ENCODE results near the gene SLC16A9. TPM values are rescaled to one million over a fixed set of nuclear protein-coding genes. Genes with fewer than 3 reads are reported as not detected.

SLC16A9 gene
- total RNA-seq, 1 donor from 2014 or later = 11.6 TPM

- peaks cover 16% of the 10 kb centered on the region for H3K4me1 Mint-ChIP-seq (ENCODE audit: low read depth)
- no peak for TF ChIP-seq CTCF (IDR thresholded peaks at IDR 0.05; ENCODE audit: unreplicated experiment)
- H3K4me3 Mint-ChIP-seq (ENCODE audit: low read depth) = no peak overlapping the region
- DNase-seq (ENCODE audit: low spot score, unreplicated experiment) = no peak
- H3K27me3 Mint-ChIP-seq = no peaks in the 10 kb centered on the region
- no peak overlapping the region for H3K27ac Mint-ChIP-seq
- H3K36me3 Mint-ChIP-seq (ENCODE audit: insufficient read depth) = peaks cover 8% of the 10 kb centered on the region
- peaks cover 10% of the 10 kb centered on the region for H3K9me3 Mint-ChIP-seq (ENCODE audit: low read depth)
Observed at GRCh38 chr10:59655309-59655708, 54.3 kb downstream of the SLC16A9 start.

DNA sequence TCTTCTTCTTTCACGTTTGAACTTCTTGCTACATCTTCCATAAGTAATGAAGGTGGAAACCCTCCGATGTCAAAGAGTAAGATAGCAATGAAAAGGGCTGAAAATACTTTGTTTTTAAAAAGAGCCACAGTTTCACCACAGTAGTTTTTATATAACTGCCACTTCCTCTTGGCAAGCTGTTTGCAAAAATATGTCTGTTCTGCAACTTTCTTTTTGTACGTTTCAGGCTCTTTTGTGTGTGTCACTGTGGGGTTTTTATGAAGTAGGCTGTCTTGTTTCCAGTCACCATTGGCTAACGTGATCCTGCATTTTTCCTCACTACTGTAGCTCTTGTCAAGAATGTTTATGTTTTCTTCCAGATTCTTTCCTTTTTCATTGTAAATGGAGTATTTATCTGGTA, 55.6 kb downstream of the SLC16A9 start:
- Mint-ChIP-seq H3K9me3 (ENCODE audit: low read depth) (no peaks in the 10 kb centered on the region), H3K4me3 (ENCODE audit: low read depth) (no peak overlapping the region), H3K27me3 (no peaks in the 10 kb centered on the region), H3K36me3 (ENCODE audit: insufficient read depth) (no peaks in the 10 kb centered on the region), H3K27ac (no peak overlapping the region), H3K4me1 (ENCODE audit: low read depth) (peaks cover 17% of the 10 kb centered on the region)
- TF ChIP-seq CTCF (IDR thresholded peaks at IDR 0.05; ENCODE audit: unreplicated experiment) = no peak
- DNase-seq (ENCODE audit: low spot score, unreplicated experiment) = no peak

- H3K4me1 Mint-ChIP-seq (ENCODE audit: low read depth) = peaks cover 9% of the 10 kb centered on the region
- no peak for TF ChIP-seq CTCF (IDR thresholded peaks at IDR 0.05; ENCODE audit: unreplicated experiment)
- no peak for DNase-seq (ENCODE audit: low spot score, unreplicated experiment)
- no peaks in the 10 kb centered on the region for H3K27me3 Mint-ChIP-seq
- H3K27ac Mint-ChIP-seq = no peak overlapping the region
- H3K36me3 Mint-ChIP-seq (ENCODE audit: insufficient read depth) = no peaks in the 10 kb centered on the region
- no peaks in the 10 kb centered on the region for H3K9me3 Mint-ChIP-seq (ENCODE audit: low read depth)
- H3K4me3 Mint-ChIP-seq (ENCODE audit: low read depth) = no peak overlapping the region
Observed at GRCh38 chr10:59651902-59652301, 57.7 kb downstream of the SLC16A9 start.

GRCh38 chr10:59649606-59650346, 59.9 kb downstream of the SLC16A9 start:
- peaks cover 9% of the 10 kb centered on the region for H3K4me1 Mint-ChIP-seq (ENCODE audit: low read depth)
- no peak overlapping the region for H3K27ac Mint-ChIP-seq
- TF ChIP-seq CTCF (IDR thresholded peaks at IDR 0.05; ENCODE audit: unreplicated experiment) = no peak

DNA sequence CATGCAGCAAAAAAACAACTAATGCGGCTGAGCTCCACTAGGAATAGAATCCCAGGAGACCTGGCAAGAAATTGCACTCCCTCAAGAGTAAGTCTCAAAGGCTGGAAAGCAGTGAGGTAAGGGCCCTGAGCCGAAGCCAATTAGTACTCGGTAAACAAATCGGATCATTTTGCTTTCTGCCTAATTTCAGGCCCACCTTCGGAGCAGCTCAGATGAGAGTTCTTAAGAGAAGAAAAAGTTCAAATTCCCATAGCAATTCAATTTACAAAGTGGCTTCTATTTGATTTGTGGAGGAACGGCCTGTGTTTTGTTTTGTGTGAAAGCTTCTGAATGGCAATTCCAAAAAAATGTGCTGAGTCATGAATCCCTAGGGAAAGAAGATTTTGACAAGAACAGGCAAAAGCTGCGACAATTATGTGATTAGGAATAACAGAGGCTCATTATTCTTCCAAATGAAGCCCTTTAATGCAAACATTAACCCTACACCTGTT, 60.9 kb downstream of the SLC16A9 start:
- DNase-seq (ENCODE audit: low spot score, unreplicated experiment) = no peak
- Mint-ChIP-seq H3K9me3 (ENCODE audit: low read depth) (peaks cover 15% of the 10 kb centered on the region), H3K27me3 (no peaks in the 10 kb centered on the region), H3K4me1 (ENCODE audit: low read depth) (peaks cover 9% of the 10 kb centered on the region), H3K27ac (peak overlapping the region; percentile 94), H3K4me3 (ENCODE audit: low read depth) (no peak overlapping the region), H3K36me3 (ENCODE audit: insufficient read depth) (peaks cover 2% of the 10 kb centered on the region)
- no peak for TF ChIP-seq CTCF (IDR thresholded peaks at IDR 0.05; ENCODE audit: unreplicated experiment)

More at GRCh38 chr10:59649606-59650346, 59.9 kb downstream of the SLC16A9 start:
- peaks cover 10% of the 10 kb centered on the region for H3K9me3 Mint-ChIP-seq (ENCODE audit: low read depth)
- no peak overlapping the region for H3K4me3 Mint-ChIP-seq (ENCODE audit: low read depth)
- H3K36me3 Mint-ChIP-seq (ENCODE audit: insufficient read depth) = peaks cover 2% of the 10 kb centered on the region
- DNase-seq (ENCODE audit: low spot score, unreplicated experiment) = no peak
- H3K27me3 Mint-ChIP-seq = no peaks in the 10 kb centered on the region

All from progenitor cell of endocrine pancreas (in vitro differentiated cells).